ENCODE data around the gene FOXK2. TPM values are rescaled to one million over a fixed set of nuclear protein-coding genes. Genes with fewer than 3 reads are reported as not detected.

FOXK2 gene
- total and polyA plus RNA-seq, 2 experiments from 2014 or later: 5.6 to 43.0 TPM

- Histone ChIP-seq H3K9ac (no peak overlapping the region), H3K4me1 (ENCODE audit: insufficient read depth) (peaks cover 7% of the 10 kb centered on the region; the same call in 1 of the 2 replicates), H2AFZ (no peak overlapping the region), H3K9me3 (ENCODE audit: low read depth) (no peaks in the 10 kb centered on the region), H3K4me3 (no peak overlapping the region), H4K20me1 (ENCODE audit: insufficient read depth) (no peaks in the 10 kb centered on the region), H3F3A (ENCODE audit: insufficient read depth) (peaks cover 45% of the 10 kb centered on the region), H3K9me2 (ENCODE audit: insufficient read depth) (no peaks in the 10 kb centered on the region), H3K79me2 (ENCODE audit: insufficient read depth) (peaks cover 21% of the 10 kb centered on the region; the same call in 1 of the 2 replicates), H3K27ac (no peak overlapping the region), H3K4me2 (ENCODE audit: unreplicated experiment) (no peak overlapping the region), H3K36me3 (ENCODE audit: low read depth) (peaks cover 23% of the 10 kb centered on the region; the same call in 1 of the 2 replicates), H3K27me3 (replicated peaks; ENCODE audit: insufficient read depth) (no peaks in the 10 kb centered on the region)
- TF ChIP-seq EZH2 (IDR thresholded peaks at IDR 0.05; ENCODE audit: insufficient read depth, poor library complexity, severe bottlenecking): no peak
- no peak for TF ChIP-seq EZH2phosphoT487 (IDR thresholded peaks at IDR 0.05; ENCODE audit: insufficient read depth, low read depth)
- 87 to 89% methylated on average over 21 of the region's 21 CpGs for WGBS, 2 experiments (ENCODE audit: low coverage in 1 of 2, low lambda C conversion rate in 2 of 2, missing lambda C conversion rate in 2 of 2)
- DNase-seq: no peak
- in situ Hi-C loops (cut with MboI): no loop called here
Observed at GRCh38 chr17:82586576-82587233, 67.2 kb downstream of the FOXK2 start.

DNA sequence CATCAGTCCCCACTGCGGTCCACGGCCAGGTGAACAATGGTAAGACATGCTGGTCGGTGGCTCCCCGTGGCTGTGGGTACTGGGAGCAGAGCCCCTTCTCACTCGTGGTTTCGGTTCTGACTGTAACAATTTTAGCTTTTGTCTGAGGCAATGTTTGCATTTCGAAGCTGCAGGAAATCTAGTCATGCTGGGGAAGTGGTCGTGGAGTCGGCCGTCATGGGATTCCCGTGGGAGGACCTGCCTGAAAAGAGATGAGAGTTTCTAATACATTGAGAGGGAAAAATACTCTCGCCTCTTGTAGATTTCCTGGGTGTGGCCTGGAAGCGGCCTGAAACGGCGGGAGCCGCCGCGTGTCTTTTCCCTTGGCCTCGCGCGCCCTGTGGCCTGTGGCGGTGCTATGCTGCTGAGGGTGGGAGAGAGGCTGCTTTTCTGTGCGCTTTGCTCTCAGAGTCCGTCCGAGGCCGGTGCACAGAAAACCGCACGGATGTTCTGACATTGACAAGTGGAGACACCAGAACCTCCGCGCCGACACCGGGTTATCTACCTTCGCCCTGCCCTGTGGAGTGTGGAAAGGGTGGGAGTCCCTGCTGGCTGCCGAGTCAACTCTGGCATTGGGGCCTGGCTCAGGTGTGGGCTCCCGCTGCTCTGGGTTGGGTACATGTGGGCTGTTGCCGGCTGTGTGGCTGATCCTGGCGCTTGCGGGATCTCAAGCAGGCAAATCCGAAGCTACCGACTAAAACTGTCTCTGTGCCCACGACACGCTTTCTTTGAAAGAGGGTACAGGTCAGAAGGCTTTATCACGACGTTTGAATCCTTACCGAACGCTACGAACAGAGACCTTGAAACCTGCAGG lies 67.9 kb downstream of the FOXK2 start:
- WGBS, 2 experiments (ENCODE audit: low coverage in 1 of 2, low lambda C conversion rate in 2 of 2, missing lambda C conversion rate in 2 of 2): 93 to 94% methylated on average over 46 to 47 of the region's 47 CpGs
- H4K20me1 ChIP-seq (ENCODE audit: insufficient read depth): no peaks in the 10 kb centered on the region
- H3K79me2 ChIP-seq (ENCODE audit: insufficient read depth): peaks cover 19% of the 10 kb centered on the region; the same call in 1 of the 2 replicates
- peaks cover 7% of the 10 kb centered on the region; the same call in 1 of the 2 replicates for H3K4me1 ChIP-seq (ENCODE audit: insufficient read depth)
- no peaks in the 10 kb centered on the region for H3K27me3 ChIP-seq (replicated peaks; ENCODE audit: insufficient read depth)
- no peak overlapping the region for H3K4me2 ChIP-seq (ENCODE audit: unreplicated experiment)
- no peaks in the 10 kb centered on the region for H3K9me3 ChIP-seq (ENCODE audit: low read depth)
- H3F3A ChIP-seq (ENCODE audit: insufficient read depth): peaks cover 46% of the 10 kb centered on the region
- in situ Hi-C loops (cut with MboI): no loop called here
- no peak overlapping the region for H2AFZ ChIP-seq
- peaks cover 23% of the 10 kb centered on the region; the same call in 1 of the 2 replicates for H3K36me3 ChIP-seq (ENCODE audit: low read depth)
- DNase-seq: no peak
- H3K9ac ChIP-seq: no peak overlapping the region
- TF ChIP-seq EZH2phosphoT487 (IDR thresholded peaks at IDR 0.05; ENCODE audit: insufficient read depth, low read depth) (no peak), EZH2 (IDR thresholded peaks at IDR 0.05; ENCODE audit: insufficient read depth, poor library complexity, severe bottlenecking) (no peak)
- no peaks in the 10 kb centered on the region for H3K9me2 ChIP-seq (ENCODE audit: insufficient read depth)
- no peak overlapping the region for H3K27ac ChIP-seq
- no peak overlapping the region for H3K4me3 ChIP-seq

- H3F3A ChIP-seq (ENCODE audit: insufficient read depth): peaks cover 43% of the 10 kb centered on the region
- DNase-seq: no peak
- WGBS, 2 experiments (ENCODE audit: low coverage in 1 of 2, low lambda C conversion rate in 2 of 2, missing lambda C conversion rate in 2 of 2): 92 to 93% methylated on average over 27 of the region's 27 CpGs
- H3K79me2 ChIP-seq (ENCODE audit: insufficient read depth): peaks cover 15% of the 10 kb centered on the region; the same call in 1 of the 2 replicates
- no peak overlapping the region for H2AFZ ChIP-seq
- no peak overlapping the region for H3K4me3 ChIP-seq
- H3K27me3 ChIP-seq (replicated peaks; ENCODE audit: insufficient read depth): no peaks in the 10 kb centered on the region
- H3K4me2 ChIP-seq (ENCODE audit: unreplicated experiment): no peak overlapping the region
- no peak overlapping the region for H3K9ac ChIP-seq
- H4K20me1 ChIP-seq (ENCODE audit: insufficient read depth): no peaks in the 10 kb centered on the region
- H3K27ac ChIP-seq: peak overlapping the region; percentile 18; the same call in 1 of the 2 replicates
- H3K9me3 ChIP-seq (ENCODE audit: low read depth): no peaks in the 10 kb centered on the region
- no peaks in the 10 kb centered on the region for H3K9me2 ChIP-seq (ENCODE audit: insufficient read depth)
- H3K36me3 ChIP-seq (ENCODE audit: low read depth): peaks cover 17% of the 10 kb centered on the region; the same call in 1 of the 2 replicates
- TF ChIP-seq EZH2 (IDR thresholded peaks at IDR 0.05; ENCODE audit: insufficient read depth, poor library complexity, severe bottlenecking) (no peak), EZH2phosphoT487 (IDR thresholded peaks at IDR 0.05; ENCODE audit: insufficient read depth, low read depth) (no peak)
- in situ Hi-C loops (cut with MboI): no loop called here
- 0 out of 2 replicates have a peak, but pooled peaks cover 8% of the 10 kb centered on the region for H3K4me1 ChIP-seq (ENCODE audit: insufficient read depth)
Observed at GRCh38 chr17:82588266-82589175, 69.0 kb downstream of the FOXK2 start.

DNA sequence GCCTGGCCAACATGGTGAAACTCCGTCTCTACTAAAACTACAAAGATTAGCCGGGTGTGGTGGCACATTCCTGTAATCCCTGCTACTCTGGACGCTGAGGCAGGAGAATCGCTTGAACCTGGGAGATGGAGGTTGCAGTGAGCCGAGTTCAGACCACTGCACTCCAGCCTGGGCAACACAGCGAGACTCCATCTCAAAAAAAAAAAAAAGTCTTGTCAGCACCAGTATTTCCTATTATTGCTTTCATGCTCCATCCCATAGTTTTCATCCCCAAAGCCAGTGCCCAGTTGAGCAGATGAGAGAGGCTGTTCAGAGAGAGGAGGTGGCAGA lies 70.3 kb downstream of the FOXK2 start:
- H4K20me1 ChIP-seq (ENCODE audit: insufficient read depth): no peaks in the 10 kb centered on the region
- WGBS, 2 experiments (ENCODE audit: low coverage in 1 of 2, low lambda C conversion rate in 2 of 2, missing lambda C conversion rate in 2 of 2): 71 to 79% methylated on average over 6 of the region's 6 CpGs
- no peak overlapping the region for H2AFZ ChIP-seq
- in situ Hi-C loops (cut with MboI): no loop called here
- H3K4me2 ChIP-seq (ENCODE audit: unreplicated experiment): no peak overlapping the region
- TF ChIP-seq EZH2 (IDR thresholded peaks at IDR 0.05; ENCODE audit: insufficient read depth, poor library complexity, severe bottlenecking): no peak
- TF ChIP-seq EZH2phosphoT487 (IDR thresholded peaks at IDR 0.05; ENCODE audit: insufficient read depth, low read depth): no peak
- no peaks in the 10 kb centered on the region for H3K9me2 ChIP-seq (ENCODE audit: insufficient read depth)
- H3K9ac ChIP-seq: no peak overlapping the region
- H3K4me3 ChIP-seq: no peak overlapping the region
- 0 out of 2 replicates have a peak, but pooled peaks cover 13% of the 10 kb centered on the region for H3K4me1 ChIP-seq (ENCODE audit: insufficient read depth)
- no peaks in the 10 kb centered on the region for H3K9me3 ChIP-seq (ENCODE audit: low read depth)
- H3F3A ChIP-seq (ENCODE audit: insufficient read depth): peaks cover 49% of the 10 kb centered on the region
- no peak overlapping the region for H3K27ac ChIP-seq
- peaks cover 17% of the 10 kb centered on the region for H3K79me2 ChIP-seq (ENCODE audit: insufficient read depth)
- no peaks in the 10 kb centered on the region for H3K27me3 ChIP-seq (replicated peaks; ENCODE audit: insufficient read depth)
- DNase-seq: no peak
- peaks cover 5% of the 10 kb centered on the region; the same call in 1 of the 2 replicates for H3K36me3 ChIP-seq (ENCODE audit: low read depth)

All from GM23248 (cell line).